Prostate gland (tissue), 2 donors: ENCODE data around the gene DGKI. TPM values are rescaled to one million over a fixed set of nuclear protein-coding genes. Genes with fewer than 3 reads are reported as not detected.

Source experiments
- DNase-seq: peaks from one replicate; pipeline ENCODE4 v3.0.0-alpha.2; 2019; ENCODE audit warnings: low spot score
- H3K27ac ChIP-seq, 2 donors: fragments of 200-600 bp; sonication (generic); 2 replicates each; pipeline ENCODE4 v1.5.1; 2017 to 2019
- H3K27me3 ChIP-seq: fragments of 200-600 bp; sonication (generic); replicated peaks from 2 replicates; pipeline ENCODE4 v1.5.1; 2019; ENCODE audit not compliant: insufficient read depth
- H3K36me3 ChIP-seq, 2 donors: fragments of 200-600 bp; sonication (generic); 1 replicate in 1 of 2; 2 replicates in 1 of 2; pipeline versions ENCODE4 v1.5.1 to v1.8.1; 2017 to 2019
- H3K4me1 ChIP-seq: fragments of 200-600 bp; sonication (generic); replicated peaks from 2 replicates; pipeline ENCODE4 v1.5.1; 2019
- H3K4me3 ChIP-seq, 2 donors: fragments of 200-600 bp; sonication (generic); 2 replicates each; pipeline ENCODE4 v1.5.1; 2017 to 2019
- H3K9me3 ChIP-seq: fragments of 200-600 bp; sonication (generic); 2 replicates; pipeline ENCODE4 v1.5.1; 2017
- POLR2A ChIP-seq: fragments of 450-650 bp; IDR thresholded peaks from one replicate; pipeline ENCODE4 v1.6.1; 2016; ENCODE audit warnings: antibody characterized with exemption, mild to moderate bottlenecking
- POLR2AphosphoS5 ChIP-seq: sonication (generic); formaldehyde crosslinking; IDR thresholded peaks from one replicate; pipeline ENCODE4 v1.6.1; 2017; ENCODE audit warnings: antibody characterized with exemption
- WGBS: methylation state at CpG from one replicate; pipeline ENCODE4 v1.1.5; 2018; 5-methylcytosine and 5-hydroxymethylcytosine counted together
- intact Hi-C: fragments of 100-400 bp; cut with DNase I; formaldehyde crosslinking; loops from one replicate; pipeline ENCODE4 v1.14.2; 2022
- total RNA-seq, 2 donors: library from RNA; depleted of rRNA; stranded (reverse); fragments of >200 nt; gene quantifications; one replicate each; pipeline ENCODE4 v1.1.0, GENCODE V29; 2016
- TF ChIP-seq, protein P1 (sequence below), 4 experiments: fragments of 200-600 bp in 2 of 4; fragments of 450-650 bp in 2 of 4; sonication (generic) in 2 of 4; IDR thresholded peaks; 1 replicate in 3 of 4; 2 replicates in 1 of 4; pipeline ENCODE4 v1.5.1; 2016 to 2019; ENCODE audit warnings: antibody characterized with exemption in 4 of 4, mild to moderate bottlenecking in 2 of 4, moderate library complexity in 2 of 4

The DGKI gene
- total RNA-seq, 2 donors from 2014 or later: 0.32 to 1.5 TPM

DNA sequence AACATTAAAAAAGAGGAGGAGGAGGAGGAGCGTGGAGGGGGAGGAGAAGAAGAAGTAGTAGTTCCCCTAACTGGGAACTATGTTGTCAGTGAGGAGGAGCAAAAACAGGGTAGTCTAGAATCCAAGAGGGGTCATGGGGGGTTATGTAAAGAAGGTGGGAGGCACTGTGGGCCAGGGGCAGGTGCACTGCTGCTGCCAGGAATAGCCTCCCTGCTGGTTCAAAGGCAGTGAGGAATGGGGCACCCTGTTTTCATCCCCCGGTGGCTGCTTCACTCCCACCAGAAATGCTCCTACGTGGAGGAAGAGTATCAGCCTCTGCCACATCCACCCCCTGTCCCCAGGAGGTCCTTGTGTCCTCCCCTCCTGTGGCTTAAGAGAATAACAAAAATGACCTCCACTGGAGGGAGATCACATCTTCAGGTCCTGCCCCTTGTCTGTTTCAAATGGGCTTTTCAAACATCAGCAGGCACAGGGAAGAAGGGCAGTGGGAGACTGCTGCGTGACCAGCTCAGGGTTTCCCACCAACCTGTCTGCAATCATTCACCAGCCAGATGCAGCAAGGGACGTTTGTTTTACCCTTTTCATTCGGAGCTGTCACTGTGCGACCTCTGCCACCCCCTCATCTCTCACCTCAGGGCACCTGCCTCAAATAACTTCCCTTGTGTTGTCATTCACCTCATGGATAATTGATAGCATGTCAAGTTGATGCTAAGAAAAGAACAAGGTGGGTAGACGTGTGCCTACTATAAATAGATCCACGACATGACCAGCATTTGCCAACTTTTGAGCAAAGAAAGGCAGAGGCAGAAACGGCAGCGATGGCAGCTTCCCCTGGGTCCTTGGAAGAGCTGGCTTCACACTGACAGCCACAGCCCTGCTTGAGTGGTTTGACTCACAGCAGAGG, 92.6 kb downstream of the DGKI start:
- H3K4me1 ChIP-seq: no peaks in the 10 kb centered on the region
- H3K4me3 ChIP-seq: no peak overlapping the region
- TF ChIP-seq POLR2A: no peak
- TF ChIP-seq POLR2AphosphoS5: no peak
- TF ChIP-seq, protein P1, sequence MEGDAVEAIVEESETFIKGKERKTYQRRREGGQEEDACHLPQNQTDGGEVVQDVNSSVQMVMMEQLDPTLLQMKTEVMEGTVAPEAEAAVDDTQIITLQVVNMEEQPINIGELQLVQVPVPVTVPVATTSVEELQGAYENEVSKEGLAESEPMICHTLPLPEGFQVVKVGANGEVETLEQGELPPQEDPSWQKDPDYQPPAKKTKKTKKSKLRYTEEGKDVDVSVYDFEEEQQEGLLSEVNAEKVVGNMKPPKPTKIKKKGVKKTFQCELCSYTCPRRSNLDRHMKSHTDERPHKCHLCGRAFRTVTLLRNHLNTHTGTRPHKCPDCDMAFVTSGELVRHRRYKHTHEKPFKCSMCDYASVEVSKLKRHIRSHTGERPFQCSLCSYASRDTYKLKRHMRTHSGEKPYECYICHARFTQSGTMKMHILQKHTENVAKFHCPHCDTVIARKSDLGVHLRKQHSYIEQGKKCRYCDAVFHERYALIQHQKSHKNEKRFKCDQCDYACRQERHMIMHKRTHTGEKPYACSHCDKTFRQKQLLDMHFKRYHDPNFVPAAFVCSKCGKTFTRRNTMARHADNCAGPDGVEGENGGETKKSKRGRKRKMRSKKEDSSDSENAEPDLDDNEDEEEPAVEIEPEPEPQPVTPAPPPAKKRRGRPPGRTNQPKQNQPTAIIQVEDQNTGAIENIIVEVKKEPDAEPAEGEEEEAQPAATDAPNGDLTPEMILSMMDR (IDR thresholded peaks at IDR 0.05): no peak
- DNase-seq: no peak
- no peaks in the 10 kb centered on the region for H3K36me3 ChIP-seq
- intact Hi-C loops: no loop called here
- H3K27me3 ChIP-seq: no peaks in the 10 kb centered on the region
- no peaks in the 10 kb centered on the region for H3K9me3 ChIP-seq
- H3K27ac ChIP-seq: no peak overlapping the region
- 37% methylated on average over 11 of the region's 11 CpGs for WGBS

DNA sequence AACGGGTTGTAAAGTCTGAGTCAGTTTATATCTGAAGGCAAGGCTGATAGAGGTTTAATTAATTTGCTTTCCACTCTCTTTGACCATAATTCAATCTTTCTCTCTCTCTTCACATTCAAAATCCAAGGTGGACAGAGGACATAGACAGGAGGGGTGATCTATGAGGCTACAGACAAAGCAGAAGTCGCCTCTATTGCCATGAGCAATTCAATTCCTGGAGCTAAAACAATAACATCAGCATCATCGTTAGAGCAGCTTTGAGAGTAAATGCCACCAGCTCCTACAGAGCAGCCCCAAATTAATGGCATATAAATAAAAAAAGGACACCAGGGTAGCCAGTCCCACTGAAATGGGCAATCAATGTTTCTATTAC, 93.2 kb downstream of the DGKI start:
- H3K9me3 ChIP-seq: no peaks in the 10 kb centered on the region
- 61% methylated on average over 3 of the region's 3 CpGs for WGBS
- no peaks in the 10 kb centered on the region for H3K4me1 ChIP-seq
- TF ChIP-seq, protein P1 (IDR thresholded peaks at IDR 0.05): no peak
- TF ChIP-seq POLR2A (no peak), POLR2AphosphoS5 (no peak)
- no peak overlapping the region for H3K4me3 ChIP-seq
- H3K27me3 ChIP-seq: no peaks in the 10 kb centered on the region
- intact Hi-C loops: no loop called here
- H3K36me3 ChIP-seq: no peaks in the 10 kb centered on the region
- no peak for DNase-seq
- H3K27ac ChIP-seq: no peak overlapping the region

DNA sequence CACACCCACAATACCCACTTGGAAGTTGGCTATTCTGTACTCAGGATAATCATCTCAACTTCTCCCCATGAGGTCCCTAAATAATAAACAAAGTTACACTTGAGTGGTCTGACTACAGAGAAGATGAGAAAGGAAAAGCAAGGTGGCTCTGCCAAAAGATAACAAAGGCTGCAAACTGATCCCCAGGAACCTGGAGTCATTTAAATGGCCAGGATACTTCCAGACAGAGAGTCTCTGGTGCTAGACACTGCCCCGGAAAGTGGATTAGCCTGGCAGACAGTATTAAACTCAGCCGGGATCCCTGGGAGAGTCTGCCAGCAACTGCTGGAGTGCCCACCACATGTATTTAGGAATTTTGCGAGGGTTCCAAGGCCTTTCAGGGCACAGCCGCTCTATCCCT, 93.7 kb downstream of the DGKI start:
- H3K9me3 ChIP-seq: no peaks in the 10 kb centered on the region
- no peaks in the 10 kb centered on the region for H3K27me3 ChIP-seq
- H3K27ac ChIP-seq: no peak overlapping the region
- intact Hi-C loops: no loop called here
- no peaks in the 10 kb centered on the region for H3K4me1 ChIP-seq
- no peaks in the 10 kb centered on the region for H3K36me3 ChIP-seq
- 46% methylated on average over 4 of the region's 4 CpGs for WGBS
- no peak for TF ChIP-seq POLR2A
- TF ChIP-seq, protein P1 (IDR thresholded peaks at IDR 0.05): no peak
- no peak for TF ChIP-seq POLR2AphosphoS5
- no peak for DNase-seq
- H3K4me3 ChIP-seq: no peak overlapping the region

DNA sequence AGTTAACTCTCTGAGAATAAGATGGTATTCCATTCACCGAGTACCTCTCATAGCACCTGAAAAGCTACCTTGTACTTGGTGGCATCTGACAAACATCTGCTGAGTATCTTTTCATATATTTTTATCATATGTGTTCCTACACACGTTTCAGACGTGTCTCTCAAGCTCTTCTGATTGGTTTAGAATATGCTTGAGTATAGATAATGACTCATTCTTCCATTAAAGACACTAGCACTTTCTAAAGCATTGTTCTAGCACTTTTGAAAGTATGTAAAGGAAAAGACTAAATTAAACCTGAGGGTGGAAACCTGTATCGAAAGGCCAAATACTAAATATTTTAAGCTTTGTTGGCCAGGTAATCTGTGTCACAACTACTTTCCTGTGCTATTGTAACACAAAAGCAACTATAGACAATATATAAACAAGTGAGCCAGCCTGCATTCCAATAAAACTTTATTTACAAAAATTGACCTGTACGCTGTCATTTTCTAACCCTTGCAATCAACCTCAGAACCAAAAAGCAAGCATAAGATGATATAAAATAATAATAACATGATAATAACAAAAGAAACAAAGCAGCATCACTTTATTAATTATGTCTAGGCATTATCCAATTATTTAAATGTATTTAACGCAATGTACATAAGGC, 95.3 kb downstream of the DGKI start:
- DNase-seq: no peak
- Histone ChIP-seq H3K27ac (no peak overlapping the region), H3K27me3 (no peaks in the 10 kb centered on the region), H3K36me3 (no peaks in the 10 kb centered on the region), H3K4me1 (no peaks in the 10 kb centered on the region), H3K4me3 (no peak overlapping the region), H3K9me3 (no peaks in the 10 kb centered on the region)
- intact Hi-C loops: no loop called here
- TF ChIP-seq POLR2A: no peak
- no peak for TF ChIP-seq POLR2AphosphoS5
- TF ChIP-seq, protein P1 (IDR thresholded peaks at IDR 0.05): no peak
- 91% methylated on average over 6 of the region's 6 CpGs for WGBS
